GM19467 (cell line): ENCODE results near the gene TNNT3.

Source experiments
- ATAC-seq: cut with Tn5 transposase; IDR thresholded peaks from one replicate; pipeline ENCODE4 v1.9.1; 2021; ENCODE audit warnings: mild to moderate bottlenecking, moderate library complexity; ENCODE audit not compliant: unreplicated experiment

TNNT3 gene

DNA sequence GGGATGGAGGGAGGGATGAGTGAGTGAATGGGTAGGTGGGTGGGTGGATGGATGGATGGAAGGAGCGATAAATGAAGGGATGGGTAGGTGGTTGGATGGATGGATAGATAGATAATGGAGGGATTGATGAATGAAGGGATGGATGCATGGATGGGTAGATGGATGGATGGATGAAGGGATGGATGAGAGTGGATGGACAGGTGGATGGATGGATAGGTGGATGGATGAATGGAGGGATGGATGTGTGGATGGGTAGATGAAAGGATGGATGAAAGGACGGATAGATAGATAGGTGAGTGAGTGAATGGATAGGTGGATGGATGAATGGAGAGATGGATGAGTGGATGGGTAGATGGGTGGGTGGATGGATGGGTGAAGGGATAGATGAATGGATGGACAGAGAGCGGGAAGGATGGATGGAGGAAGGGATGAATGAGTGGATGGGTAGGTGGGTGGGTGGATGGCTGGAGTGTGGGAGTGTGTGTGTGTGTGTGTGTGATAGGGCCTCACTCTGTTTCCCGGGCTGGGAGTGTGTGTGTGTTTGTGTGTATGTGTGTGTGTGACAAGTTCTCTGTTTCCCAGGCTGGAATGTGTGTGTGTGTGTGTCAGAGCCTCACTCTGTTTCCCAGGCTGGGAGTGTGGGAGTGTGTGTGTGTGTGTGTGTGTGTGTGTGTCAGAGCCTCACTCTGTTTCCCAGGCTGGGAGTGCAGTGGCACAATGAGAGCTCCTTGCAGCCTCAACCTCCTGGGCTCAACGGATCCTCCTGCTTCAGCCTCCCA is 25.7 kb upstream of the TNNT3 start:
- no peak for ATAC-seq

DNA sequence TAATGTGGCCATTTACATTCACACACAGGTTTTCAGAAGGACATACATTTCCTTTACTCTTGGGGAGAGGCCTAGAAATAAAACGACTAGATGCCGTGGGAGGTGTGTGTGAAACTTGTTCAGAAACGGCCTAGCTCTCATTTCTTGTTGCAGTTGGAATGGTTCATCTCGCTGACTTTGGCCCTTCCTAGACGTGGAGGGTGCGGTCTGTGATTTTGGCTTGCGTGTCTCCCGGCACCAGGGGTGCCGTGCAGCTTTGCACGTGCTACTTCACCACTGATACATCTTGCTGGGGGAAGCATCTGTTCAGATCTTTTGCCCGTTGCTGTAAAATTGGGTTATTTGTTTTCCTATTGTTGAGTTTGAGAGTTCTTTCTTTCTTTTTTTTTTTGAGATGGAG is 24.7 kb upstream of the TNNT3 start:
- no peak for ATAC-seq

DNA sequence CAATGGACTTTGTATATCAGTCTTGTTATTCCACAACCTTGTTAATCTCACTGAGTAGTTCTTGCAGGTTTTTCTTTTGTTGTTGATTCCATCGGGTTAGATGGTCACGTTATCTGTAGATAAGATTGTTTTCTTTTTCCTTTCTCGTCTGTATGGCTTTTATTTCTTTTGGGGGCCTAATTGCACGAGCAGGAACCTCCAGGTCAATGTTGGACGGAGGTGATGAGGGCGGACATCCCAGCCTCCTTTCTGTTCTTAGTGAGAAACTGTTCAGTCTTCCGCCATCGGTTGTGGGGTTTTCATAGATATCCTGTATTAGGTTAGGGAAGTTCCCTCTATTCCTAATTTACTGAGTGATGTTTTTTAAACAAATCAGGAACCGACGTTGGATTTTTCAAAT is 23.0 kb upstream of the TNNT3 start:
- ATAC-seq = no peak

DNA sequence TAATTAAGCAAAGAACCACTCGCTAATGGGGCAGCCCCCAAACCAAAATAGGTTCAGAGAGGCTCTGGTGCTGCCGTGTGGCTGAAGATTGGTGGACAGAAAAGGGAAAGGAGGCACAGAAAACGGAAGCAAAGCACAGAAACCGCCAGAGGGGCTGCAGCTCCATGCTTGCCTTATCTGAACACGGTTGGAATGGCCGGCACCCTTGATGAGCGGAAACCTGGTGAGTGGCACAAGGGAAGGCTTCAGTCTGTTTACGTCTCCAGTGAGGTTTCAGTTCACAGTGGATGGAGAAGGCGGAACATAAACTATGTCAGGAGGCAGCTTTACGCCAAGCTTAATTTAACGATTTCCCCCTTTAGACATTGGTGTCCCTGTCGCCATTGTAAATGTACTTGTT is 22.6 kb upstream of the TNNT3 start:
- ATAC-seq = no peak

DNA sequence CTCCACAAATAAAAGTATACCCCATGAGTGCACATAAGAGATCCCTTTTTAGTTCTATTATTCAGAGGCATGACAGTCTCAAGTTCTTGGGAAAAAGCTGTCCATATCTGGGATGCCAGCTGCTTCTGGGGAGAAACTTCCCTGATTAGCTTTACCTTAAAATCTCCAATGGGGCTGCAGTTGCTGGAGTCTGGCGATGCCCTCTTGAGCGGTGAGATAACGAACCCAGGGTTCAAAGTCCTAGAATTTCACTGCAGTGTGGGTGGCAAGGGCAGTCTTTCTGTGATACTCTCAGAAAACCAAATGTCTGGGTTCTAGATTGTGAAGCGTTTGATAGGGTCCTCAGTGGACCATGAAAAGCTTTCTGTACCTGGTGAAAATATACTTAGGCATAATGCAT is 20.4 kb upstream of the TNNT3 start:
- ATAC-seq = no peak

DNA sequence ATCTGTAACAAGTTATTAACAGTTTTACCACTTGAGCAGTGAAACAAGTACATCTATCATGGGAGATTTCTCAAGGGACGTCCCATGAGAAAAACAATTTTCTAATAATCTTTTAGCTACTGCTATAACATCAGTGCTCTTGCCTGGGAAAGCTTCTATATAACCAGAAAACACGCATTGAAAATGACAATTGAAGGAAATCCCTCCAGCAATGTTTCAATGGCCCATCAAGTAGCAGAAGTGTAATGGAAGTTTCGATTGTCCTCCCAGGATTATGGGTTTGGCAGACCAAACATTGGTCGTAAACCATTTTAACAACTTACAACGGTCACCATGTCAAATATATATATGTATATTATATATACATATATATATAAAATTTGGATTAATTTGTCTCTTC is 19.8 kb upstream of the TNNT3 start:
- ATAC-seq = no peak

DNA sequence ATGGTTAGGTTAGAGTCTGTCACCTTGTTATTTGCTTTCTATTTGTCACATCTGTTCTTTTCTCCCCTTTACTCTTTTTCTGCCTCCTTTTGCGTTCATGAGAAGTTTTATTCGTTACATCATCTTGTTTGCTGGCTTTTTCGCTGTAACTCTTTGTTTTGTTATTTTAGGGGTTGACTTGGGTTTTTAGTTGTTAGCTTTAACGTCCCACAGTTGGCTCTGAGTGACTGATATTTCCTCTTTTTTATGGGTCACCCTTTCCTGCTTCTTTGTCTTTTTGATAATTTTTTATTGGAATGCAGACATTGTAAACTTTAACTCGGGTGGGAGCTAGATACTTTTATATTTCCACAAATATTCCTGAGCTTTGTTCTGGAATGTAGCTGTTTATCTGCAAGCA is 13.3 kb upstream of the TNNT3 start:
- ATAC-seq = no peak

DNA sequence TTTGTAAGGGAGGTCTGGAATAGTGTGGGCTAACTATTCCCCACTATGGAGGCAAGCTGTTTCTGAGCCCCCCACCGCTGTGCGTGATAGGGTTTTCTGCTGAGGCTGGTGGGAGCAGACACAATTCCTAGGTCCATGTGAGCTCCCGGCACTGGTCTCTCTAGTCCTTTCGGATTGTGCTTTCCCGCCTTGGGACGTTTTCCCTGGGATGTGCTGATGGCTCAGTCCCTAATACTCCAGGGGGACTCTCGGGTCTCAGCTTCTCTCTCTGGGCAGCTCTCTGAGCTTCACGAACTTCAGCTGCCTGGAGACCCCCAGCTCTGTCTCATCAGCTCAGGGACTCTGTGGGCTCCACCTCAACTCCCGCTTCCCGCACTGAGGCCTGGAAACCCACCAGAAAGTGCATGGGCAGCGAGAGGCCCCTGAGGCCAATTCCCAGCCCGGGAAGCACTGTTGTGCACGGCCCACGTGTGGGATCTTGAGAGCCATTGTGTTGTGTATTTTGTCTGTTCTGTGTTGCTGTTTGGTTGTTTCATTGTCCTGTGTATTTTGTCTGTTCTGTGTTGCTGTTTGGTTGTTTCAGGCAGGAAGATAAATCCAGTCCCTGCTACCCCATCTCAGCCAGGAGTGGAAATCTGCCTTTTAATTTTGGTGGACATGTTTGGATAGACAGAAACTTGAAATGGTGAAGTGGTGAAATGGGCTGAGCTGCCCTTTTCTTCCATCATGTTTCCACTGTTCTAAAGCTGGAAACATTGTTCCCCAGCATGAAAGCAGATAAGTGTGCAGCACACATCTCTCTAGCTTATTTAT is 12.7 kb upstream of the TNNT3 start:
- no peak for ATAC-seq

DNA sequence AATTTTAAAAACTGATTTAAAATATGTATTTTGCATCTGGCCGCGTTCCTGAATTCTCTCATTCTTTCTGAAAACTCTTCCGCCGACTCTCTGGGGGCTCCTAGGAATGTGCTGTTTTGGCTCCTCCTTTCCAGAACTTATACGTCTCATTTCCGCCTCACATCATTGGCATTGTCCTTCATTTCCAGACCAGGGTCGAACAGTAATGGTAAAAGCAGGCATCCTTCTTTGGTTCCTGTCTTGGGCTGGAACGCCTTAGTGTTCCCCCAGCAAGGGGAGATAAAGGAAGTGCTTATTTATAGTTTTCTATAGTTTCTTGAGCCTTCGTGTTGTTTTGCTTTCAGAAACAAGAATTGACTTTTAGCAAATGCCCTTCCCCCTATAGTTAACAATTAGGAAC is 10.9 kb upstream of the TNNT3 start:
- ATAC-seq = no peak

DNA sequence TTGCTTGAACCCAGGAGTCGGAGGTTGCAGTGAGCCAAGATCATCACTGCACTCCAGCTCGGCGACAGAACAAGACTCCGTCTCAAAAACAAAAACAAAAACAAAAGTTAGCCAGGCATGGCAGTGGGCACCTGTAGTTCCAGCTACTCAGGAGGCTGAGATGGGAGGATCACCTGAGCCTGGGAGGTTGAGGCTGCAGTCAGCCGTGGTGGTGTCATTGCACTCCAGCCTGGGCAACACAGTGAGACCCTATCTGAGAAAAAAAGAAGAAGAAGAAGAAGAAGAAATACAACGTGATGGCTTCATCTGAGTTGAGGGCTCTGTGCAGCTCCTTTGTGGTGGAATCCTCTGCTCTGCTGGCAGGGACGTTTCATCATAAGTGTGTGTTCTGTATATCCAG is 10.0 kb upstream of the TNNT3 start:
- ATAC-seq = no peak

DNA sequence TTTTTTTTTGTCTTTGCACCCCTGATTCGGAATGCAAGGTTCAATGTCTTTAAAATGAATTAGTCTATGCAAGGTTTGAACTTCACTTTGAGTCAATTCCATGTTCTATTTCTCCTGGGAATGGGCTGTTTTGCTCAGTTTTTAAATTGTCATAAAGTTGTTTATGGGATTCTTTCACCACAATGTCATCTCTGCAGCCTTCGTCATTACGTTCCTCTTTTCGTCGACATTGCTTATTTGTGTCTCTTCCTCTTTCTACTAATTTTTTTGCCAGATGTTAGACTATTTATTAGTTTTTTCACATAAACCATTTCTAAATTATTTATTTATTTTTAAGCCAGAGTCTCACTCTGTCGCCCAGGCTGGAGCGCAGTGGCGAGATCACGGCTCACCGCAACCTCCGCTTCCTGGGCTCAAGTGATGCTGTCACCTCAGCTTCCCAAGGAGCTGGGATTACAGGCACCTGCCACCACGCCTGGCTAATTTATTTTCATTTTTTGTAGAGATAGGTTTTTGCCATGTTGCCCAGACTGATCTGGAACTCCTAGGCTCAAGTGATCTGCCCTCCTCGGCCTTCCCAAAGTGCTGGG is 7.1 kb upstream of the TNNT3 start:
- no peak for ATAC-seq

DNA sequence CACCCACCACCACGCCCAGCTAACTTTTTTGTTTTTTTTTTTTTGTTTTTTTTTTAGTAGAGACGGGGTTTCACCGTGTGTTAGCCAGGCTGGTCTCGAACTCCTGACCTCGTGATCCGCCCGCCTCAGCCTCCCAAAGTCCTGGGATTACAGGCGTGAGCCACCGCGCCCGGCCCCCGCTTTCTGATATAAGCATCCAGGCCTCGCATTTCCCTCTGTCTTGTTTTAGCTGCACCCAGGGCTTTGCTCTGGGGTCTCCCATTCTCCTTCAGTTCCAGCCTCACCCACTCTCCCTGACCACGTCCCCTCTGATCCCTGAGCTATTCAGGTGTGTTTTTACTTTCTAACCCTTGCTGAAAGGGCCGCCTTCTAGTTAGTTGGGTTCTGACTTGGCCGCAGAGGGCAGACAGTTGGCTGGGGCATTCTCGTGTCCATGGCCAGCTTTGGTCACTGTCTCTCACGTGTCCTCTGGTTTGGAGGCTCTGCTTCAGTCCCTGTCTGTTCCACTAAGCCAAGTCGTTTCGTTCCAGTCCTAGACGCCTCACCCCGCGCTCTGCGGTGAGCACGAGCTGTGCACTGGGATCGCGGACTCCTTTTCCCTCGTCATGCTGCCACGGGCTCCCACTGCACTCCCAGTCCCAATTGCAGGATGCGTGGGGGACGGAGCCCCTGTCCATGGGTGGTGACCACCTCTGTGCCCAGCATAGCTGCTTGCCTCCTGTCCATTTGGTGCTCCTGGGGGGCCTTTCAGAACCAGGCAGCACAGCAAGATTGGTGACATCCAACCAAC is 6.0 kb upstream of the TNNT3 start:
- no peak for ATAC-seq

DNA sequence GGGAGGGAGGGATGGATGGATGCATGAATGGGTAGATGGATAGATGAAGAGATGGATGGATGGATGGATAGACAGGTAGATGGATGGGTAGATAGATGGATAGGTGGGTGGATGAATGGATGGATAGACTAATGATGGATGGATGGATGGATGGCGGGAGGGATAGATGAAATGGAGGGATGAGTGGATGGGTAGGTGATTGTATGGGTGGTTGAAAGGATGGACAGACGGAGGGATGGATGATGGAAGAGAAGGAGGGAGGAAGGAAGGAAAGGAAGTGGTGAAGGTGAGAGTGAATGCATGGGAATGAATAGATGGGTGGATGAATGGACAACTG is 3.7 kb upstream of the TNNT3 start:
- no peak for ATAC-seq

DNA sequence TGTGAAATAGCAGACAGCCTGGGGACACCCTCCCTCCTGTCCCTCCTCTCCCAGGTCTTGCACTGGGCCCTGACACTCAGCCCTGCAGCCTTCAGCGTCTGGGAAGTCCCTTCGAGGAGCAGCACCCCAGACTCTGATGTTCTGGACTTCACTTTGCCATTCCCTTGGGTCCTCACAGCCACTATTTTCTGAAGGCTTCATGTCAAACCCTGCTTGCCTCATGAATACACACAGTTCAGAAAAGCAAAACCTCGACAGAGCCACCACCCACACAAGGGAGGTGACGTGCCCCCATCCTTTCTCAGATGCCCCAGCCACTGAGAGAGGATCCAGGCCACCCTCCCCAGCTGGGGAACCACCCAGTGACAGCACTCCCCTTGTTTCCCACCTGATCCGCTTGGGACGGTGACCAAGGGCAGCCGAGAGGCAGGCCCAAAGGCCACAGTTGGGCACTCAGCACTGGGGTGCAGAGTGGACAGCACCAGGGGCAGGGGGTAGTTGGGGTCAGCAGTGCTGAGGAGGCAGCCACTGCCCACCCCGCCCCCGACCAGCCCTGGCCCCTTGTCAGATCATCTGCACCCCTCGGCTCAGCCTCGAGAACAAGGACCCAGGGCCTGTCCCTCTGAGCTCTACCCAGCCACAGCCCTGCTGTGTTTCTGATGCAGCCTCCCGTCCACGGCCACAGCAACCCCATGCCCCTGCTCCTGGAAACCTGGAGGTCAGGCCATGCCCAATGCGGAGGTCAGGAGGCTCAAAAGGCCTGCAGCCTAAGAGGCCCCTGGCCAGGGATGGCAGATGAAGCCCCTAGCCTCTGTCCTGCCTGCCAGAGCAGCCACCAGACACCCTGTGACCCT is 3.1 kb upstream of the TNNT3 start:
- ATAC-seq = no peak

DNA sequence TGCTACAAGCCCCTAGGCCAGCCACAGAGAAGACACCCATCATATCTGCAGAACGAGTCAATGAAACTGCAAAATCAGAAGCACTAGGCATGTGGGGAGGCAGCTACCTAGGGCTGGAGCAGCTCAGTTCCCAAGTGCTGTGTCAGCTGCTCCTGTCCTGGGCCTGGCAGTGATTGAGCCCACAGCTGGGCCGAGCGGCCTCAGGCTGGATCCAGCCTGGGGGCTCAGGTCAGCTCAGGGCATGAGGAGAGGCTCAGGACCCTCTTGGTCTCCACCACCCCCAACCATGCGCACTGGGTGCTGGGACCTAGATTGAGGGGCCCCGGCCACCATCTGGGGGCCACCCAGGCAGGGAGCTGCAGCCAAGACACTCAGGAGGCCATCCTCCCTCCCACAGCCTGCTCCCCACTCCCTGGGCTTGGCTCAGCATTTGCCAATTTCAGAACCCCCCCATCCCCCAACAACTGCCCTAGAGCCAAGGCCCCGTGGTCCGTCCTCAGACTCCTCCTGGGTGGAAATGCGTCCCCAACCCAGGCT is 2.4 kb upstream of the TNNT3 start:
- no peak for ATAC-seq

DNA sequence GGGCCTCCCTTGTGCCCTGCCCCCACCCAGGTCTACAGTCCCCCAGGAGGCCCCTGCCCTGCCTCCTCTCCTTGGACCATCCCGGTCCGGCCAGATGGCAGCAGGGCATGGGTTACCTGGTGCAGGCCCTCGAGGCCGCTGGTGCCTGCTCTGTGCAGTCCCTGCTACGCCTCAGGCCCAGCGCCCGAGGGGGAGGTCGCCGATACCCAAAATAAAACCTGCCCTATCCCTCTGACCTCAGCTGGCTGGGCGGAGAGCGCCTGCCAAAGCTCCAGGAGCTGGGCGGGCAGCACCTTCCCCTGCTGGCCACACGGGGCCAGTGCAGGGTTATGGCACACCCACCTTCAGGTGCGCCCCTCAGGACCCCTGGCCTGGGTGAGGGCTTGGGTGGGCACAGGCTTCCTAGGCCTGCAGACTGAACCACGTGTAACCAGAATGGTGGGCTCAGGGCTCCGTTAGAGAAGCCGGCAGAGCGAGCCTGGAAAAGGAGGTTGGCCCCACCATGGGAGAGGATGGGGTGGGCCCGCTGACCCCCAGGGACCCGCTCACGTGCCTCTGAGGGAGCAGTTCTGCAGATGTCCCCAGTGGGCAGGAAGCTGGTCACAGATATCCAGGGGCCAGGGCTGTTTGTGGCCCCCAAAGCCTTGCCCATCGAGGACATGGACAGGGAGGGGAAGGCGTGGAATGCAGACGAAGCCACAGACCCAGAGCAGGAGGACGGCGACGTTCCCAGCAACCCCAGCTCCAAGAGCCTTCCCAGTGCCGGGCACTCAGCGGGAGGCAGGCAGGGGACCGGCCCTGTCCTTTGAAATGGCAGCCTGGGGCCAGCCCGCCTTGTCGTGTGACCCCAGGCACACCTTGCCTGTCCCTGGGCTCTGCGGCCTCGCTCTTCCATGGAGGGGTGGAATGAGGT is 1.7 kb upstream of the TNNT3 start:
- ATAC-seq = no peak

DNA sequence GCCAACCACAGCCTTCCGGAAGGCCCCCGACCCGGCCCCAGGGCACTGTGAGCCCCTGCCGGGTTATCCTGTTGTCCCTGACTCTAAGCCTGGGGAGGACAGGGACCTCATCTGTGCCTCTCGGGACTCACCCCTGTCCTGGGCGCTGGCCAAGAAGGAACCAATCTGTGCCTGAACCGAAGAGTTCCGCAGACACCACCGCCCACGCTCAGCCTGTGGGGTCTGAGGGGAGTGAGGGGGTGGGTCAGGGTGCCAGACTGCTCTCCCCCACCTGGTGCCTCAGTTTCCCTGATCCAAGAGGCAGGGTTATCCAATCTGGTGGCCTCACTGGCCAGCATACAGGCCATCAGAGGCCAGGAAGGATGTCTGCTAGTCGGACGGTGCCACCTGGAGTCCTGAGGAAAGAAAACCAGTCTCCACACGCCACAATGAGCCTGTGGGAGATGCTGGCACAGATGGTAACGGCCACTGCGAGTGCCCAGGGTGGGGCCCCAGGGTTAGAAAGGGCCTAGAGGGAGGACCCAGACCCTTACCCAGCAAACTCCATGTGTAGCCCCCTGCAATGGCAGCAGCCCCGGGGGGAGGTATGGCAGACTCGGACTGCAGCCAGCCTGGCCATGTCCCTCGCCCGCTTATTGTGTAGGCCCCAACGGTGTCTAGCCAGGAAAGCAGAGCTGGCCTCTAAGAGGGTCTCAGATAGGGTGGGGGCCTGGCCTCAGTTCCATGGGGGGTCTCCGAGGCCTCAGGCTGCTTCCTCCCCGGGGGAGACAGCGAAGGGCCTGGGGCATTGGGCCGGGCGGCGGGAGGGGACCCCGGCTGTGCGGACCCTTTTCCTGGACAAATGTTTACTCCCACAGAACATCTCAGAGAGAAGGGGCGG is 827 bp upstream of the TNNT3 start:
- no peak for ATAC-seq
